ENCODE results near the gene TMSB10. TPM values are rescaled to one million over a fixed set of nuclear protein-coding genes. Genes with fewer than 3 reads are reported as not detected.

TMSB10 gene
- total and polyA plus RNA-seq, 4 donors = 225 to 518 (median 256) TPM

GRCh38 chr2:84862006-84862405, 43.5 kb upstream of the TMSB10 start:
- Histone ChIP-seq H3K36me3 (ENCODE audit: control insufficient read depth in 4 of 4, insufficient read depth in 3 of 4, low read depth in 1 of 4, low read length in 3 of 4) (no peaks in the 10 kb centered on the region), H3K4me3 (ENCODE audit: low read depth in 1 of 3, low read length in 3 of 3) (no peak overlapping the region), H3K27me3 (ENCODE audit: control insufficient read depth in 4 of 4, insufficient read depth in 4 of 4, low read length in 3 of 4) (no peaks in the 10 kb centered on the region), H3K4me1 (ENCODE audit: control insufficient read depth in 4 of 4, insufficient read depth in 4 of 4, low read length in 3 of 4) (no peaks in the 10 kb centered on the region), H3K27ac (ENCODE audit: low read depth in 1 of 2, low read length in 2 of 2) (no peak overlapping the region), H3K9me3 (ENCODE audit: control insufficient read depth in 4 of 4, low read length in 3 of 4) (no peaks in the 10 kb centered on the region), H3K9ac (ENCODE audit: low read depth in 1 of 2, low read length in 2 of 2) (no peak overlapping the region)
- 90% methylated on average over 6 of the region's 6 CpGs for WGBS
- no peak for DNase-seq (ENCODE audit: low spot score)
- TF ChIP-seq TAF1 (conservative IDR thresholded peaks at IDR 0.05) (no peak), GABPA (IDR thresholded peaks at IDR 0.05 in 1 of 2, conservative IDR thresholded peaks at IDR 0.05 in 1 of 2) (no peak), FOXA2 (IDR thresholded peaks at IDR 0.05) (no peak), REST (IDR thresholded peaks at IDR 0.05) (no peak), NR2F2 (IDR thresholded peaks at IDR 0.05) (no peak), HNF4A (conservative IDR thresholded peaks at IDR 0.05) (no peak), MAX (IDR thresholded peaks at IDR 0.05) (no peak), EGR1 (IDR thresholded peaks at IDR 0.05; ENCODE audit: low read depth in 2 of 2) (no peak), ZBTB33 (IDR thresholded peaks at IDR 0.05) (no peak), RXRA (IDR thresholded peaks at IDR 0.05) (no peak), CTCF (IDR thresholded peaks at IDR 0.05; ENCODE audit: low read depth, low read length, missing input control) (no peak), SP1 (IDR thresholded peaks at IDR 0.05) (no peak), HNF4G (IDR thresholded peaks at IDR 0.05) (no peak), JUND (IDR thresholded peaks at IDR 0.05) (no peak), RAD21 (IDR thresholded peaks at IDR 0.05) (no peak), YY1 (IDR thresholded peaks at IDR 0.05) (no peak), ATF3 (IDR thresholded peaks at IDR 0.05) (no peak), FOXA1 (IDR thresholded peaks at IDR 0.05) (no peak)

Measured in liver (tissue), 9 donors.